GM19238 (cell line): ENCODE results near the gene B3GAT1.

ENCODE experiments used
- DNase-seq: peaks from one replicate; pipeline ENCODE4 v3.0.0; 2011; ENCODE audit warnings: low spot score; ENCODE audit not compliant: insufficient read length

Gene B3GAT1

GRCh38 chr11:134392953-134393615 is 19.0 kb downstream of the B3GAT1 start:
- no peak for DNase-seq

GRCh38 chr11:134391656-134392055 is 20.4 kb downstream of the B3GAT1 start:
- no peak for DNase-seq

GRCh38 chr11:134390706-134391569 is 21.1 kb downstream of the B3GAT1 start:
- no peak for DNase-seq

- no peak for DNase-seq
Observed at GRCh38 chr11:134389464-134390180, 22.4 kb downstream of the B3GAT1 start.

GRCh38 chr11:134388590-134388989 is 23.5 kb downstream of the B3GAT1 start:
- no peak for DNase-seq

- no peak for DNase-seq
Observed at GRCh38 chr11:134387501-134387900, 24.5 kb downstream of the B3GAT1 start.

- no peak for DNase-seq
Observed at GRCh38 chr11:134386945-134387344, 25.1 kb downstream of the B3GAT1 start.

- DNase-seq, result no peak
Observed at GRCh38 chr11:134385774-134386565, 26.1 kb downstream of the B3GAT1 start.

GRCh38 chr11:134385171-134385570 is 26.9 kb downstream of the B3GAT1 start:
- DNase-seq, result no peak

GRCh38 chr11:134384406-134384805 is 27.6 kb downstream of the B3GAT1 start:
- DNase-seq, result no peak

GRCh38 chr11:134383576-134384221 is 28.3 kb downstream of the B3GAT1 start:
- no peak for DNase-seq

- DNase-seq, result no peak
Observed at GRCh38 chr11:134382830-134383229, 29.2 kb downstream of the B3GAT1 start.

GRCh38 chr11:134382257-134382656 is 29.8 kb downstream of the B3GAT1 start:
- DNase-seq, result no peak

- no peak for DNase-seq
Observed at GRCh38 chr11:134380785-134381184, 31.3 kb downstream of the B3GAT1 start.

- DNase-seq, result no peak
Observed at GRCh38 chr11:134380229-134380628, 31.8 kb downstream of the B3GAT1 start.

GRCh38 chr11:134379241-134379640 is 32.8 kb downstream of the B3GAT1 start:
- no peak for DNase-seq

- no peak for DNase-seq
Observed at GRCh38 chr11:134377876-134378275, 34.2 kb downstream of the B3GAT1 start.

GRCh38 chr11:134376150-134376921 is 35.7 kb downstream of the B3GAT1 start:
- no peak for DNase-seq

- no peak for DNase-seq
Observed at GRCh38 chr11:134374891-134375550, 37.0 kb downstream of the B3GAT1 start.
